ENCODE data around the gene VSTM2L.

VSTM2L gene

GRCh38 chr20:37890108-37890507, 12.8 kb upstream of the VSTM2L start:
- no peaks in the 10 kb centered on the region for H3K9me3 ChIP-seq (ENCODE audit: control insufficient read depth, insufficient read depth, low read length)
- no peaks in the 10 kb centered on the region for H3K36me3 ChIP-seq (ENCODE audit: control insufficient read depth, insufficient read depth, low read length)
- no CpG with 5 or more reads among the region's 5 CpGs for WGBS (ENCODE audit: insufficient coverage, insufficient read length)
- DNase-seq (ENCODE audit: low read depth, low spot score) = no peak
- H3K27me3 ChIP-seq (ENCODE audit: control insufficient read depth, insufficient read depth, low read length) = no peaks in the 10 kb centered on the region; the same call in 1 of the 2 replicates
- H3K27ac ChIP-seq (ENCODE audit: low read length) = no peak overlapping the region
- no peak overlapping the region for H3K4me3 ChIP-seq (ENCODE audit: low read length)
- no peaks in the 10 kb centered on the region for H3K4me1 ChIP-seq (ENCODE audit: control insufficient read depth, insufficient read depth, low read length)

GRCh38 chr20:37890643-37891042, 12.3 kb upstream of the VSTM2L start:
- no peaks in the 10 kb centered on the region for H3K36me3 ChIP-seq (ENCODE audit: control insufficient read depth, insufficient read depth, low read length)
- no peak for DNase-seq (ENCODE audit: low read depth, low spot score)
- no peaks in the 10 kb centered on the region for H3K4me1 ChIP-seq (ENCODE audit: control insufficient read depth, insufficient read depth, low read length)
- H3K27ac ChIP-seq (ENCODE audit: low read length) = no peak overlapping the region
- no CpG with 5 or more reads among the region's 13 CpGs for WGBS (ENCODE audit: insufficient coverage, insufficient read length)
- H3K9me3 ChIP-seq (ENCODE audit: control insufficient read depth, insufficient read depth, low read length) = no peaks in the 10 kb centered on the region
- H3K27me3 ChIP-seq (ENCODE audit: control insufficient read depth, insufficient read depth, low read length) = no peaks in the 10 kb centered on the region; the same call in 1 of the 2 replicates
- no peak overlapping the region for H3K4me3 ChIP-seq (ENCODE audit: low read length)

DNA sequence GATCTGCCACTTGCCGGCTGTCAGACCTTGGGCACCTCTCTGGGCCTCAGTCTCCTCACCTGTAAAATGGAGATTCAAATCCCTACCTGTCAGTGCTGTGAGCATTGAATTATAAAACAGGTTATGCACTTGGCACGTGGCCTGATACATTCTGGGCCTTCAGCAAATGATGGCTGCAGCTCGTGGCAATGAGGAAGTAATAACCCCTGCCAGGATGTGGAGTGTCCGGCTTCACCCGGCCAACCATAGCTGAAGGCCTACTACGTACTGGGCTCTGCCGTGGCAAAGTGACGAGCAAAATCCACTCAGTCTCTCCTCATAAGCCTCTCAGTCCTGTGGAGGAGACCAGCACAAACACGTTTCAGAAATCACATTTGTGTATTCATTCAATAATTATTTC, 10.9 kb upstream of the VSTM2L start:
- no peak overlapping the region for H3K27ac ChIP-seq (ENCODE audit: low read length)

GRCh38 chr20:37893566-37894241, 9.2 kb upstream of the VSTM2L start:
- no peaks in the 10 kb centered on the region; the same call in 1 of the 2 replicates for H3K27me3 ChIP-seq (ENCODE audit: control insufficient read depth, insufficient read depth, low read length)
- no peaks in the 10 kb centered on the region for H3K36me3 ChIP-seq (ENCODE audit: control insufficient read depth, insufficient read depth, low read length)
- no peaks in the 10 kb centered on the region for H3K9me3 ChIP-seq (ENCODE audit: control insufficient read depth, insufficient read depth, low read length)
- no peak overlapping the region for H3K4me3 ChIP-seq (ENCODE audit: low read length)
- WGBS (ENCODE audit: insufficient coverage, insufficient read length) = no CpG with 5 or more reads among the region's 5 CpGs
- no peak overlapping the region for H3K27ac ChIP-seq (ENCODE audit: low read length)
- DNase-seq (ENCODE audit: low read depth, low spot score) = no peak
- H3K4me1 ChIP-seq (ENCODE audit: control insufficient read depth, insufficient read depth, low read length) = no peaks in the 10 kb centered on the region

More for the DNA sequence above, 10.9 kb upstream of the VSTM2L start:
- Histone ChIP-seq H3K27me3 (ENCODE audit: control insufficient read depth, insufficient read depth, low read length) (no peaks in the 10 kb centered on the region; the same call in 1 of the 2 replicates), H3K9me3 (ENCODE audit: control insufficient read depth, insufficient read depth, low read length) (no peaks in the 10 kb centered on the region), H3K36me3 (ENCODE audit: control insufficient read depth, insufficient read depth, low read length) (no peaks in the 10 kb centered on the region), H3K4me1 (ENCODE audit: control insufficient read depth, insufficient read depth, low read length) (no peaks in the 10 kb centered on the region), H3K4me3 (ENCODE audit: low read length) (no peak overlapping the region)
- no CpG with 5 or more reads among the region's 9 CpGs for WGBS (ENCODE audit: insufficient coverage, insufficient read length)
- no peak for DNase-seq (ENCODE audit: low read depth, low spot score)

DNA sequence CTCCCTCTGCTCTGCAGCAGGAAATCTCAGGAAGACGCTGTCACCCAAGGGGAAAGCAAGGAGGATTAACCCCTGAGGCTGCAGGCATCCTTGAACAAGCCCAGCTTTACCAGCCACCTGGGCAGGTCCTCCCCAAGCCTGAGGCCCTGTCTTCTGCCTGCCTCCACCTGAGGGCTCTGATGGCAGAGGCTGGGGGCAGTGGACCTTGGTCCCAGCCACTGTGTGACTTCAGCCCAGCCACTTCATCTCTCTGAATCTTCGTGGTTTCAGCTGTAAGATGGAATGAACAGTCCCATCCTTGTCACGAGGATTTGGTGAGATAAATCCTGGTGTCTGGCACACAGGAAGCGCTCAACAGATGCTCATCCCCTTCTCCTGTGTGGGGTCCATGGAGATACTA, 8.5 kb upstream of the VSTM2L start:
- H3K27ac ChIP-seq (ENCODE audit: low read length) = no peak overlapping the region
- WGBS (ENCODE audit: insufficient coverage, insufficient read length) = no CpG with 5 or more reads among the region's 4 CpGs
- H3K4me1 ChIP-seq (ENCODE audit: control insufficient read depth, insufficient read depth, low read length) = no peaks in the 10 kb centered on the region
- no peak for DNase-seq (ENCODE audit: low read depth, low spot score)
- H3K4me3 ChIP-seq (ENCODE audit: low read length) = no peak overlapping the region
- no peaks in the 10 kb centered on the region for H3K36me3 ChIP-seq (ENCODE audit: control insufficient read depth, insufficient read depth, low read length)
- no peaks in the 10 kb centered on the region for H3K9me3 ChIP-seq (ENCODE audit: control insufficient read depth, insufficient read depth, low read length)
- H3K27me3 ChIP-seq (ENCODE audit: control insufficient read depth, insufficient read depth, low read length) = no peaks in the 10 kb centered on the region

- H3K9me3 ChIP-seq (ENCODE audit: control insufficient read depth, insufficient read depth, low read length) = no peaks in the 10 kb centered on the region
- H3K27me3 ChIP-seq (ENCODE audit: control insufficient read depth, insufficient read depth, low read length) = no peaks in the 10 kb centered on the region
- H3K4me3 ChIP-seq (ENCODE audit: low read length) = no peak overlapping the region
- no peaks in the 10 kb centered on the region for H3K4me1 ChIP-seq (ENCODE audit: control insufficient read depth, insufficient read depth, low read length)
- no peak for DNase-seq (ENCODE audit: low read depth, low spot score)
- no peaks in the 10 kb centered on the region for H3K36me3 ChIP-seq (ENCODE audit: control insufficient read depth, insufficient read depth, low read length)
- no CpG with 5 or more reads among the region's 6 CpGs for WGBS (ENCODE audit: insufficient coverage, insufficient read length)
- no peak overlapping the region for H3K27ac ChIP-seq (ENCODE audit: low read length)
Measured at GRCh38 chr20:37895166-37895565, 7.8 kb upstream of the VSTM2L start.

GRCh38 chr20:37896932-37897548, 5.9 kb upstream of the VSTM2L start:
- WGBS (ENCODE audit: insufficient coverage, insufficient read length) = no CpG with 5 or more reads among the region's 12 CpGs
- H3K4me1 ChIP-seq (ENCODE audit: control insufficient read depth, insufficient read depth, low read length) = no peaks in the 10 kb centered on the region
- no peaks in the 10 kb centered on the region for H3K36me3 ChIP-seq (ENCODE audit: control insufficient read depth, insufficient read depth, low read length)
- no peak overlapping the region for H3K27ac ChIP-seq (ENCODE audit: low read length)
- DNase-seq (ENCODE audit: low read depth, low spot score) = no peak
- no peak overlapping the region for H3K4me3 ChIP-seq (ENCODE audit: low read length)
- H3K27me3 ChIP-seq (ENCODE audit: control insufficient read depth, insufficient read depth, low read length) = no peaks in the 10 kb centered on the region
- H3K9me3 ChIP-seq (ENCODE audit: control insufficient read depth, insufficient read depth, low read length) = no peaks in the 10 kb centered on the region

DNA sequence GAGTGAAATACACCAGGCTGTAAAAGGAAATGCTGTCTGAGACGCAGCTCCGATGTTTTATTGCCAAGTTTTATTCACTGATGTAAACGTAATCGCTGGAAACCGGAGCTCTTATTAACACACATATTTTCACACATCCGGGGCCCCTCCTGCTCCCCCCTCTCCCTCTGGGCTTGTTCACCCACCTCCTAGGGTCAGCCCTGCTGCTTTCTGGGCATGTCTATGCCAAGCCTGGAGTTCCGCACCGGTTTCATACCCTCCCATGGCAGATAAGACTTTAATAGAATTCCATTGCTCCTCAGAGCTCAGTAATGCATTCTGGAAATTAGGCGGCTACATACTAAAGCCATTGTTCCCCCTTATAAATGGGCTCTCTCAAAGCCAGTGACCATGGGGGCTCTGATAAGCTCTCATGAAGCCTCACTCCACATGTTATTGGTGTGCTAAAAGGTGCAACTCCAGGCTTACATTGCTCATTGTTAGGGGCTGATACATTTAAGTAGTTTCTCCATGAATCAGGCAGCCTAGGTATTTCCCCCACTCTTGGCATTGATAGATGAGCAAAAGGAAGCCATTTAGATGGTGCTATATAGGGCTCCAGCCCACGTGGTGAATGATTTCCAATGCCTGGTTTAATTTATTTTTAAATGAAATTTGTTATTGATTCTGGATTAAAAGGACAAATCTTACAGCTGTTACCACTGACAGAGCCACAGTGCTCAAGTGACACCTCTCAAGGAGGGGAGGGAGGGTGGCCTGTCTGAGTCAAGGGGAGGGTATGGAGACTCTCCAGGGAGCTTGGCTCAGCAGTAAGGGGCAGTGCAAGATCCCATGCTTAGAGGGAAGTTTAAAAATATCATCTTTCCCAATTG, 4.5 kb upstream of the VSTM2L start:
- DNase-seq (ENCODE audit: low read depth, low spot score) = no peak
- Histone ChIP-seq H3K27me3 (ENCODE audit: control insufficient read depth, insufficient read depth, low read length) (no peaks in the 10 kb centered on the region), H3K9me3 (ENCODE audit: control insufficient read depth, insufficient read depth, low read length) (no peaks in the 10 kb centered on the region), H3K27ac (ENCODE audit: low read length) (no peak overlapping the region), H3K4me1 (ENCODE audit: control insufficient read depth, insufficient read depth, low read length) (no peaks in the 10 kb centered on the region), H3K4me3 (ENCODE audit: low read length) (no peak overlapping the region), H3K36me3 (ENCODE audit: control insufficient read depth, insufficient read depth, low read length) (no peaks in the 10 kb centered on the region)
- WGBS (ENCODE audit: insufficient coverage, insufficient read length) = no CpG with 5 or more reads among the region's 10 CpGs

DNA sequence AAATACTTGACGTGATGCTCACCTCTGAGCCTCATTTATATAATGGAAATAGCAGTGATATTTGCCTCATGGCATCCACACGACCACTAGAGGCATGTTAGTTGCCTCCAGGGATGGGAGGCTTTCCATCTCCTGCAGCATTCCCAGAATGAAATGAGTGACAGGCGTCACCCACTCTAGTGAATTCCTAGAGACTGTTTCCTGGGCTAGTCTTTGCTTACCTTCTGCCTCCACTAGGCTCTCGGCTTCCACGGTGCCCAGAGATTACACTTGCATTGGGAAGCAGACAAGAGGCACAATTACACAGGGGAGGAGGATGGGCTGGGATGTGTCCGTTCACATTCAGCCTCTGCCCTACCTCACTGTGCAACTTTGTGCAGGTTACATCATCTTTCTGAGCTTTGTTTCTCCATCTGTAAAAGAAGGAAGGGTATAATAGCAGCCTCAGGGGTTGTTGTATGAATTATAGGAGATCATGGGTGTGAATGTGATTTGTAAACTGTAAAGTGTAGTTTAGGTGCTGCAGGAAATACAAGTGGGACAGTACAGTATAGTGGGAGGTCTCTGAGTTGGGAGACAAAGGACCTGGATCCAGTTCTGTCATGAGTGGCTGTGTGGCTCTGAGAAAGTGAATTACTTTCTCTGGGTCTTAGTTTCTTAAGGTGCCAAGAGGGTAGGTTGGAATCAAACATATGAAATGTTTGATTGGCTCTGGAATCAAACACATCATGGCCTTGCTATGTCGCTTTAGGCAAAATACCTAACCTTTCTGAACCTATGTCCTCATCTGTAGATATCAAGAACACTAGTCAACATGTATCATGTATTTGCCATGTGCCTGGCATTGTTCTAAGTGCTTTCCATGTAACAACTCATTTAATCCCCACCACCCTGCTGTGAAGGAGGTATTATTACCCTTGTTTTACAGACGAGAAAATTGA, 3.6 kb upstream of the VSTM2L start:
- H3K4me1 ChIP-seq (ENCODE audit: control insufficient read depth, insufficient read depth, low read length) = no peaks in the 10 kb centered on the region
- H3K9me3 ChIP-seq (ENCODE audit: control insufficient read depth, insufficient read depth, low read length) = no peaks in the 10 kb centered on the region
- no peak overlapping the region for H3K4me3 ChIP-seq (ENCODE audit: low read length)
- WGBS (ENCODE audit: insufficient coverage, insufficient read length) = no CpG with 5 or more reads among the region's 8 CpGs
- H3K27ac ChIP-seq (ENCODE audit: low read length) = no peak overlapping the region
- DNase-seq (ENCODE audit: low read depth, low spot score) = no peak
- H3K27me3 ChIP-seq (ENCODE audit: control insufficient read depth, insufficient read depth, low read length) = no peaks in the 10 kb centered on the region
- H3K36me3 ChIP-seq (ENCODE audit: control insufficient read depth, insufficient read depth, low read length) = no peaks in the 10 kb centered on the region

GRCh38 chr20:37901240-37901639, 1.7 kb upstream of the VSTM2L start:
- no peaks in the 10 kb centered on the region for H3K4me1 ChIP-seq (ENCODE audit: control insufficient read depth, insufficient read depth, low read length)
- H3K9me3 ChIP-seq (ENCODE audit: control insufficient read depth, insufficient read depth, low read length) = no peaks in the 10 kb centered on the region
- no peaks in the 10 kb centered on the region for H3K36me3 ChIP-seq (ENCODE audit: control insufficient read depth, insufficient read depth, low read length)
- DNase-seq (ENCODE audit: low read depth, low spot score) = no peak
- no peaks in the 10 kb centered on the region for H3K27me3 ChIP-seq (ENCODE audit: control insufficient read depth, insufficient read depth, low read length)
- no peak overlapping the region for H3K4me3 ChIP-seq (ENCODE audit: low read length)
- H3K27ac ChIP-seq (ENCODE audit: low read length) = no peak overlapping the region
- no CpG with 5 or more reads among the region's 18 CpGs for WGBS (ENCODE audit: insufficient coverage, insufficient read length)

Data from iPS DF 6.9 (cell line).